Measurements from ENCODE around the gene SLC15A3.

SLC15A3 gene

DNA sequence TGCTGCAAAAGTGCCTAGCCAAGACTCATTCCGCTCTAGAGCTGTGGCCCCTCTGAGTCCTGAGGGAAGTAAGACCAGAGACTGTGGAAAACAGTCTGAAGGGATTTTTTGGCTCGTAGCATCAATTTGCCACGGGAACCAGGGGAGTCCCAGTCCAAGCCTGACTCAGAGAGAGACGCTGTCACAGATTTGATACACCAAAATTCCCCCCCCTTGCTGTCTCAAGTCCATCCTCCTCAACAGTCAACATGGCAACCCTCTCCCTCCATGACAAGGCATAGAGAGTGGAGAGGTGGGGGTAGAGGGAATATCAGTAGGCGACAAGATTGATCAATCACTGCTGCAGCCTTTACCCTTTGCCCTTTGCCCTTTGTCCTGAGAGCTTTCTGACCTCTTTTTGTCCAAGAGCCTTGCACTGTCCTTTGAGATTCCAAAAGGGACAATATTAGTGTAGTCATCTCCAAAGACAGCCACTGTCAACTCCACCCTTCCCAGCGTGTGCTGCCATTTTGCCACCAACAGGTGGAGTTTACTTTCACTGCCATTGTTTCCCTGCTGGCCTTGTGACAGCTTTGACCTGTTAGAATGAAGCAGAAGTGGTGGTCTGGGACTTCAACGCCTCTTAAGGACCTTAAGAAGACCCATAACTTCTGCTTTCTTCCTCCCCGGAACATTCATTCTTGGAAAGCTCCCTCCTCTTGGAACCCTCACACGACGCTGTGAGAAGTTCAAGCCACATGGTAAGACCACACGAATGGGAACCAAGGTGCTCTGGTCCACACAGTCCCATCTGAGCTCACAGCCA lies 7.3 kb downstream of the SLC15A3 start:
- no peak for DNase-seq

DNA sequence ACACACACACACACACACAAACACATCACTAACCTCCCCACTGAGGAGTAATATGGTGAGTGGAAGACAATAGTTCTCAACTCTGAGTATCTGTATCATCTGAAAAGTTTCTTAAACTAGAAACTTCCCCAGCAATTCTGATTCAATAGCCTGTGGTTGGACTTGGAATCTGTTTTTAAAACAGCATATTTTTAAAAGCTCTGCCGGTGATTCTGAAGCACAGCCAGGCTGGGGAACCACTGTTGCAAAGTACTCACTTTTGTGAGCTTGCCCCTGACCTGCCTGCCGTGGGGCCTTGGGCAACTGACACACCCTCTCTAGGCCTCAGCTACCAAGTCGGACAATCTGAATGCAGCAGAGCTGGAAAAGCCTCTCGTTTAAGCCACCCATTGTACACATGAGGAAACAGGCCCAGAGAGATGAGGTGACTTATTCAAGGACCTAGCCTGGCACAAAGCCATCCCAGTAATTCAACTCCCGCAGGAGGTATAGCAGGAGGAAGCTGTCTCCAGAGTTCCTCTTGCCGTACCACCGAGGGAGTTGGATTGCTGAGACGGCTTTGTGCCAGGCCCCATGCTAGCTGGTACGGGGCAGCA lies 8.9 kb downstream of the SLC15A3 start:
- peak; percentile 81 for DNase-seq

- no peak for DNase-seq
Measured at GRCh38 chr11:60942219-60942618, 9.8 kb downstream of the SLC15A3 start.

GRCh38 chr11:60941371-60942119 lies 10.4 kb downstream of the SLC15A3 start:
- no peak for DNase-seq

- DNase-seq: no peak
Measured at GRCh38 chr11:60939855-60940254, 12.1 kb downstream of the SLC15A3 start.

DNA sequence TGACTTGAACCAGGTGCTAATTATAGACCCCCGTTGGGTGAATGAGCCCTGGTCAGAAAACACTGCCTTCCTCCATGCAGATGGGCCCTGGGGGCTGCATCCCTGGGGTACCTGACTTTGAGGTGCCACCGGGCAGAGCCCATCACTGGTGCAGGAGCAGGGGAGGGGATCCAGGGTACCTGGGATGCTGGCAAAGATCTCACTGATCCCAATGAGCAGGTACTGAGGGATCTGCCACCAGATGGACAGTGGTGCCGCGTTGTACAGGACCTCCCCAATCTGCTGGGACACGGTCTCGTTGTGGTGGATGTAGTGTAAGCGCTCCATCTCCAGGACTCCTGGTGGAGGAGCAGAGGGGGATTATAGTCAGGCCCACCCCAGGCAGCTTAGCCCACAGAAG lies 12.7 kb downstream of the SLC15A3 start:
- DNase-seq: no peak

DNA sequence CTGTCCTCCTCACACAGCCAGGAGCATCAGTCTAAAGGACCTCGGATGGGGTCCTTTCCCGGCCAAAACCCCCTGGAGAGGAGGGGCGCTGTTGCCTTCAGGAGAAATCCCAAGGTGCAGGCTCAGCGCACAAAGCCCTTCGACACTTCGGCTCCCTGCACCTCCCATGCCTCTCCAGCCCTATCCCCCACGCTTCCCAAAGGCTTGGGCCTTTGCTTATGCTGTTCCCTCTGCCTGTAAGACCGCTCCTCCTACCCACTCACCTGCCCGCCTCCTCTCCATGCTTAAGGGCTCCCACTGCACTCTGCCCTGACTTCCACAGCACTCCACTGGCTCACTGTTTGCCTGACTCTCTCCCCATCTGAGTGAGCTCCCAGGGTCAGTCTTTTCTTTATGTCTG lies 13.5 kb downstream of the SLC15A3 start:
- DNase-seq: no peak

- no peak for DNase-seq
Measured at GRCh38 chr11:60937811-60938210, 14.2 kb downstream of the SLC15A3 start.

DNA sequence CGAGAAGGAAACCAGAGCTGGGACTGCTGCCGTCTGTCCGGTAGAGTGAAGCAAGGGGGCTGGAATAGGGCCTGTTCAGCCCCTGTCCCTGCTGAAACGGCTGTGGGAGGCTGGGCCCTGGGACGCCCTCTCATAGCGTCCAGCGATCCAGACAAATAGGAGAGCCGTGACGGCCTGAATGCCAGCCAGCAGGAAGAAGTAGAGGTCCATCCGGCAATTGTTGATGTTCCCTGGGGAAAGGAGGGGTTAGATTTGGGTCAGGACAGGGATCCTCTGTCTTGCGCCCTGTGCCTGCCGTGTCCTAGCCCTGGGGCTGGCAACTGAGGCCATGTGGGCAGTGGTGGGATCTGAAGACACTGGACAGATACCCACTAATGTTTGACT lies 14.8 kb downstream of the SLC15A3 start:
- no peak for DNase-seq

DNA sequence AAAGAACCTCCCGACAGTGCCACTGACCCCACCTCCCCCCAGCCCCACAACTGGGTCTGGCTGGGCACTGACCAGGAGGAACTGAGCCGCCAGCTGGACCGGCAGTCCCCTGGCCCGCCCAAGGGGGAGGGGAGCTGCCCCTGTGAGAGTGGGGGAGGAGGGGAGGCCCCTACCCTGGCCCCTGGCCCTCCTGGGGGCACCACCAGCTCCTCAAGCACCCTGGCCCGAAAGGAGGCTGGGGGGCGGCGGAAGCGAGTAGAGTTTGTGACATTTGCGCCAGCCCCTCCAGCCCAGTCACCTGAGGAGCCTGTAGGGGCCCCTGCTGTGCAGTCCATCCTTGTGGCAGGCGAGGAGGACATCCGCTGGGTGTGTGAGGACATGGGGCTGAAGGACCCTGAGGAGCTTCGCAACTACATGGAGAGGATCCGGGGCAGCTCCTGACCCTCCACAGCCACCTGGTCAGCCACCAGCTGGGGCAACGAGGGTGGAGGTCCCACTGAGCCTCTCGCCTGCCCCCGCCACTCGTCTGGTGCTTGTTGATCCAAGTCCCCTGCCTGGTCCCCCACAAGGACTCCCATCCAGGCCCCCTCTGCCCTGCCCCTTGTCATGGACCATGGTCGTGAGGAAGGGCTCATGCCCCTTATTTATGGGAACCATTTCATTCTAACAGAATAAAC lies 15.4 kb downstream of the SLC15A3 start:
- no peak for DNase-seq

DNA sequence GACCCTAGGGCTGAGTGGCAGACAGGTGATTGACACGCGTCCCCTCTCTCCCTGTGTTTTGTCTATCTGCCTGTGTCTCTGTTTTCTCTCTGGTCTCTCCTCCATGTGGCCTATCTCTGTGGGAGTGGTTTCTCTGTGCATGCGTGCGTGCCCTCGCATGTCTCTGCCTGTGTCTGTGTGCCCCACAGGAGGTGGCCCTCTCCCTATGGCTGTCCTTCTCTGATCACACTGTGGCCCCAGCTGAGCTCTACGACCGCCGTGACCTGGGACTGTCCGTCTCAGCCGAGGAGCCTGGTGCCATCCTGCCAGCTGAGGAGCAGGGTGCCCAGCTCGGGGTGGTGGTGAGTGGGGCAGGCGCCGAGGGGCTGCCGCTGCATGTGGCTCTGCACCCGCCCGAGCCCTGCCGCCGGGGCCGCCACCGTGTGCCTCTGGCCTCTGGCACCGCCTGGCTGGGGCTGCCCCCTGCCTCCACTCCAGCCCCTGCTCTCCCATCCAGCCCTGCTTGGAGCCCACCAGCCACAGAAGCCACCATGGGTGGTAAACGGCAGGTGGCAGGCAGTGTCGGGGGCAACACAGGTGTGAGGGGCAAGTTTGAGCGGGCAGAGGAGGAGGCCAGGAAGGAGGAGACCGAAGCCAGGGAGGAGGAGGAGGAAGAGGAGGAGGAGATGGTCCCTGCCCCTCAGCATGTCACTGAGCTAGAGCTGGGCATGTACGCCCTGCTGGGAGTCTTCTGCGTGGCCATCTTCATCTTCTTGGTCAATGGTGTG lies 16.1 kb downstream of the SLC15A3 start:
- no peak for DNase-seq

- no peak for DNase-seq
Measured at GRCh38 chr11:60934790-60935605, 17.0 kb downstream of the SLC15A3 start.

DNA sequence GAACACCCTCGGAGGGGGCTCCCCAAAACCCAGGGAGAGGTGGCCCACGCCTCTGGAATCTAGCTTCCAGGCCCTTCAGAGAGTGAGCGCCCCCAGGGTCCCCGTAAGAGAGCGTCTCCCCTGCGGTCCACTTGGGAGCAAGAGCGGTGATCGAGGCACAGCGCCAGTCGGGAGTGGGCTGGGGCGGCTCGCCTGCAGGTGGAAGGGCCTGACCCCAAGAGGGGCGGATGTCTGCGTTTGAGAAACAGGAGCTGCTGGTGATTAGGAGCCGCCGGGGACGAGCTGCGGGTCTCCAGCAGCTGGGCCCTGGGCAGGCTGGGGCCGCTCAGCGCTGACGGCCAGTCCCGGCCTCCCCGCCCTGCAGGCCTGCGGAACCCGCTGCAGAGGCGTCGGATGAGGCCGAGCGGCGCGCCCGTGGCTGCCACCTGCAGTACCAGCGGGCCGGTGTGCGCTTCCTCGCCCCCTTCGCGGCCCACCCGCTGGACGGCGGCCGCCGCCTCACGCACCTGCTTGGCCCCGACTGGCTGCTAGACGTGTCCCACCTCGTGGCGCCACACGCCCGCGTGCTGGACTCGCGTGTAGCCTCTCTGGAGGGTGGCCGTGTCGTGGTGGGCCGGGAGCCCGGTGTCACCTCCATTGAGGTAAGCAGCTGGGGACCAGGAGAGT lies 17.7 kb downstream of the SLC15A3 start:
- no peak for DNase-seq

- DNase-seq: no peak
Measured at GRCh38 chr11:60933416-60934123, 18.4 kb downstream of the SLC15A3 start.

GRCh38 chr11:60932605-60933356 lies 19.2 kb downstream of the SLC15A3 start:
- no peak for DNase-seq

DNA sequence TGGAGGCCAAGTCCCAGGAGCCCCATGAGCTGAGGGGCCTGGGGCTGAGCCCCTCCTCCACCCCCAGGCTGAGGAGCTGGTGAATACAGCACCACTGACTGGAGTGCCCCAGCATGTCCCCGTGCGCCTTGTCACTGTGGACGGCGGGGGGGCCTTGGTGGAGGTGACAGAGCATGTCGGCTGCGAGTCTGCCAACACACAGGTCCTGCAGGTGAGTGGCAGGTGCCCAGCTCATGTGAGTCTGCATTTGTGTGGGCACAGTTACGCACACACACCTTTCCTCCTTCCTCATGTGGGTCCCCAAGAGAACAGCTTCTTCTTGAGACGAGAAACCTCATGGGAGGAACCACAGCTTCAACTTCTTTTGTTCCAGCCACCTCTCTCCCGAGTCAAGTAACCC lies 20.1 kb downstream of the SLC15A3 start:
- DNase-seq: no peak

- DNase-seq: no peak
Measured at GRCh38 chr11:60930394-60930793, 21.6 kb downstream of the SLC15A3 start.

- DNase-seq: no peak
Measured at GRCh38 chr11:60929764-60930163, 22.2 kb downstream of the SLC15A3 start.

- DNase-seq: no peak
Measured at GRCh38 chr11:60928563-60929001, 23.4 kb downstream of the SLC15A3 start.

- DNase-seq: no peak
Measured at GRCh38 chr11:60927600-60927999, 24.4 kb downstream of the SLC15A3 start.

Measured in NCI-H510A (cell line).